ENCODE results near the gene PDZD2.
"Not testable (repeated sequence)": the region's sequence is repeated elsewhere in the genome, so short reads cannot be mapped to it uniquely, and the experiment has no call there.

The PDZD2 gene

GRCh38 chr5:31964007-31964360, 325.1 kb downstream of the PDZD2 start:
- no peak for DNase-seq

- DNase-seq = no peak
Observed at GRCh38 chr5:31965227-31965626, 326.3 kb downstream of the PDZD2 start.

- no peak for DNase-seq
Observed at GRCh38 chr5:31966936-31967335, 328.0 kb downstream of the PDZD2 start.

DNA sequence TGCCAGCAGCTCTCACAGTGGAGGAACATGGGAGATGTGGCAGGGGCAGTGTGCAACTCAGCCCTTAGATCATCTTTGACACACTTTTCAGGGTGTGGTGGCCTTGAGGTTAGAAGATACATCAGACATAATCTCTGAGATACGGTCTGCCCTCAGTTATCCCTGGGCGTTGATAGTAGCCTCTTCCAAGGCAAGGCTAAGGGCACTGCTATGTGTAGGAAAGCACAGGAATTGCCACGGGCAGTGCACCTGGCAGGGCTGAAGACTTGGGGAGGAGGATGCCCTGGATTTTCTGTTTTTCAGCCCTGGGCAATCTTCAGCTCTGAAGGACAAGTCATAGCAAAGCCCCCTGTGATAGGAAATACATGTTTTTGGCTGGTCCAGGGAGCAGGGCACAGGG, 328.5 kb downstream of the PDZD2 start:
- no peak for DNase-seq

GRCh38 chr5:31972558-31972957, 333.6 kb downstream of the PDZD2 start:
- no peak for DNase-seq

- DNase-seq = not testable (repeated sequence)
Observed at GRCh38 chr5:31975189-31975612, 336.3 kb downstream of the PDZD2 start.

GRCh38 chr5:31976169-31976568, 337.2 kb downstream of the PDZD2 start:
- no peak for DNase-seq

DNA sequence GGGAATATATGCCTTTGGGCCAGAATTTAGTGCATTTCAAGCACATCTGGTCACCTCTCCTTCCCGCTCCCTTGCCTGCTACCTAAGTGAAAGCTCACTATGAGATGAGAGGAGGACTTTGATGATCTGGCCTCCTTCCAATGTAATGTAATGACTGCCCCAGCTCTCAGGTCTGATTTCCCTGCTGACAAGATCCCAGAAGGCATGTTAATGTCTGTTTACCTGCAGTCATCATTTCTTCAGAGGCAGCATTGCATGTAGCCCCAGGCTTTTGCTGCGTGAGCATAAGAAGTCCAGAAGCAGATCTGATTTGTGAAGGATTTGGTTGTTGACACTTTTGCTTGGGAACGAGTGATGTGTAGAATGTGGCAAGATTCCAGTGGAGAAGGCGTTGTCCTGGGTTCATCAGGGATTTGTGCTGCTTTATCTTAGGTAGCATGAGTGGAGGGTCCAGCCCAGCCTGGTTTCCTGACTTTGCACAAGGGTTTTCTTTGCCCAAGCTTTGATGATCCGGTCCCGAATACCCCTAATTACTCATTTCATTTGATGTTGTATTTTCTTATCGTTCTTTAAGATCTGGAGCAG, 342.5 kb downstream of the PDZD2 start:
- DNase-seq = no peak

GRCh38 chr5:31982027-31982426, 343.1 kb downstream of the PDZD2 start:
- DNase-seq = no peak

DNA sequence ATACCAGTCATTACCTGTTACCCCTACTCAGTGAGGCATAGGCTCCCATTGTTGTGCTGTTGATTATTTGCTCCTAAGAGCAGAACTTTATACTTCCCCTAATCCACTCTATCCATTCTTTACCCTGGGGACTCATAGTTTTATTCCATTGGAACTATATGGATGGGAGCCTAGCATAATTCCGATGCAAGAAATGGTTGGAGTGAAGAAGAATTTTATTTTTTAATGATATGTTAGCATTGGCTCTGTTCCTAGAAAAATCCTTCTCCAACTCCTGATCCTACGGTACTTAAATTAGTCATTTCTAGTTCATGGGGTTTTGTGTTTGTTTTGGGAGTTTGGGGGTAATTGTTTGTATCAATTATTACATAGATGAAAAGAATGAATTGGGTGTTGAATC, 343.7 kb downstream of the PDZD2 start:
- DNase-seq = no peak

- DNase-seq = no peak
Observed at GRCh38 chr5:31983851-31984250, 344.9 kb downstream of the PDZD2 start.

GRCh38 chr5:31984691-31985090, 345.8 kb downstream of the PDZD2 start:
- no peak for DNase-seq

DNA sequence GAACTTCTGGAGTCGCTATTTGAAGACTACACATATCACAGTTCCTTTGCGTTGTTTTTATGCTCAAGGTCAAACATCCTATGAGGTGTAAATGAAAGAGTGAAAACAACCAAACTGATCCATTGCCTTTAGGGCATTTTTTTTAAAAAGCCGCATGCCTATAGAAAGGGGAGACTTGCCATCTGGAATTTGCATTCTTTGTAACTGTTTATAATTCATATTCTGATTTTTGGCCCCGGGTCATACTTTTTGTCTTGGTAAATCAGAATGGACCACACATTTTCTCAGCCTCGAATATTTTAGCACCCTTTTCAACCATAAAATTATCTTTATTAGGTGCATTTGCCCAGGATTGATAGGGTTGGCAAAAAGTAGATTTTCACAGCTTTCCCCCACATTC, 347.2 kb downstream of the PDZD2 start:
- no peak for DNase-seq

DNA sequence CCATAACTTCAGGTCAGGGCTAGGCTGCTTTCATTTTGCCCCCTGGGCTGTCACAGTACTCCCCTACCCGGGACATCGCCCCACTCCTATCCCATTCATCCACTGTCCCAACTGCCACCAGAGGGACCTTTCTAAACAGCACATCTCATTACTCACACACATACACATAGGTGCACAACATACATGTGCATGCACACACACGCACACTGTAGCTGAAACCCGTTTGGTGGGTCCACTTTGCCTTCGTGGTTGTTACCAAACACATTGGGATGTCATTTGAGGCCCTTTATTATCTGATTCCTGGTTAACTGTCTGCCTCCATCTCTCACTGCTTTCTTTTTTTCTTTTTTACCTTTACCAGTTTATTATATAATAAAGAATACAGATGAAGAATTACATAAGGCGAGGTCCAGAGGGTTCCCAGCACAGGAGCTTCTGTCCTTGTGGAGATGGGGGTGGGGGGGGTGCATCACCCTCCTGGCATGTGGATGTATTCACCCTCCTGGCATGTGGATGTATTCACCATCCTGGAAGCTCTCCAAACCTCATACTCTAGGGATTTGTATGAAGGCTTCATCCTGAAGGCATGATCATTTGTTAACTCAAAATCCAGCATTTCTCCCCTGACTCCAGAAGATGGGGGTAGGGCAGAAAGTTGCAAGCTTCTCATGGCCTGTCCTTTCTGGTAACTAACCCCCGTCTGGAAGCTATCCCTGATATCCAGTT, 349.2 kb downstream of the PDZD2 start:
- DNase-seq = no peak

DNA sequence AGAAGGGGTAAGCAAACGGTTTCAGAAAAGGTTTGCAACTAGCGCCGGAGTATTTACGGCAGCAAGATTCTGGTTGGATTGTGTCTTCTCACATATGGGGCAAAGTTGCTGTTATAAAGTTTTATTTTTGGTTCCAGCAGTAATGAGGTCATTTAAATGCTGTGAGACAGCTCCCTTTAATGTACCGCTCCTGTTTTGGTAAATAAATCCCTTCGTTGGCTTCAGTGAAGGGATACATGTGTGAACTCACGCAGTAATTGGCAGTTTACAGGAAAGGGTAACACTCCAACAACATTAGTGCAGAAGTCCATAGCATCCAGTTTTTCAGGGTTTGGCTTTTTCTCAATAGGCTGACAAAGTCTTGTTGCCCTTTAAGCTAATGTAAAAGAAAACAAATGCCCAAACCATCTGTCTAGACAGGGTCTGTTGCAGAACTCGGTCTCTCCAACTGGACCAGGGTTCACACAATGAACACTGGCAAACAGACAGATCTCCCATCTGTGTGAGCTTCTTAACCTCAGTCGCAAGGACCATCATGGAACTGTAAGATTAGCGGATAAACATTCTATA, 351.2 kb downstream of the PDZD2 start:
- no peak for DNase-seq

- DNase-seq = no peak
Observed at GRCh38 chr5:31990701-31991110, 351.8 kb downstream of the PDZD2 start.

GRCh38 chr5:31992377-31992776, 353.4 kb downstream of the PDZD2 start:
- no peak for DNase-seq

DNA sequence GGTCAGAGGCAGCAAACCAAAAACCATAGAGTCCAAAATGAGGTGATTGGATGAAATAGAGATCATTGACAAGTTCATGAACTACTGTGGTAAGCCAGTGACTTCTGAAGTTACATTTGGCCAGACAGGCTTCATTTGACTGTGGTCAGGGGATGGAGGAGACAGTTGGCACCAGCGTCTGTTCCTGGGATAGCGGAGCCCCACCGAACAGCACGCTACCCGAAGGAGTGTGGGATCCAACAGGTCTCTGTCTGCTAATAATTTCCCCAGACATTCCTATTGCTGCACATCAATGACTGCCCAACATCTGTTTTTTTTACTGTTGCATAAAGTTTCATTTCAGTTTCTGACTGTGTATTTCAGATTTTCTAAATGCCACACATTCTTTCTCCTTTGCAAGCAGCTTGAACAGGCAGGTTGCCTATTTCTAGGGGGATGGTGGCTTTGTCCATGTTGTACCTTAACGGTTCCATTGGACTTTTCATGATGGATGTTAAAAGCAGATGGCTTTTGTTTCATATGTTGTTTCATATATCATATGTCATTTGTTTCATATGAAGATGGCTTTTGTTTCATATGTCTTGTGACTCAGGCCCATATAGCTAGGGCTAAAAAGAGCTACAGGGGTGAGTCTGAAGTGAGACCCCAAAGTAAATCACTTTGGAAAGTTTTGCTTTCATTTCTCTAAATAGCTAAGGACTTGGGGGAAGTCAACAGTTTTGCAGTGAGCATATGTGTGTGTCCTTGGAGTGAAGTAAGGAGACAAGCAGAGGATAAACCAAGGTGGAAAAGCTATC, 354.4 kb downstream of the PDZD2 start:
- DNase-seq = no peak

GRCh38 chr5:31995006-31995405, 356.1 kb downstream of the PDZD2 start:
- DNase-seq = no peak

- DNase-seq = no peak
Observed at GRCh38 chr5:31995714-31996113, 356.8 kb downstream of the PDZD2 start.

DNA sequence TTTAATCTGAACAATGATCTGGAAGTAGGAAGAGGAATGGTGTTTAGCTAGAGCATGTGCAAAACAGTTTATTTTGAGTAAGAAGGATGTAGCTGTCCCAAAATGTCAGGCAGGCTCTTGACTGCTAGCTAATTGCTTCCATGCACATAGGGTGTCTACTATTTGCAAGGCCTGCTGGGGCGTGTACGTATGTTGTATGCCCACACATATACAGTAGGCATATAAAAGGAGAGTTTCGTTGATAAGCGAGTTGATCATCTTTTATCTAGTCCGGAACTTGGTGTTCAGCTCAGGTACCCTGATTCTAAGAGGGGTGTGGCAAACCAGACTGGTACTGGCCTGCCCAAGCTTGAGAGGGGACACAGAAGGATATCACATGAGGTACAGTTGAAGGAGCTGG, 358.0 kb downstream of the PDZD2 start:
- no peak for DNase-seq

DNA sequence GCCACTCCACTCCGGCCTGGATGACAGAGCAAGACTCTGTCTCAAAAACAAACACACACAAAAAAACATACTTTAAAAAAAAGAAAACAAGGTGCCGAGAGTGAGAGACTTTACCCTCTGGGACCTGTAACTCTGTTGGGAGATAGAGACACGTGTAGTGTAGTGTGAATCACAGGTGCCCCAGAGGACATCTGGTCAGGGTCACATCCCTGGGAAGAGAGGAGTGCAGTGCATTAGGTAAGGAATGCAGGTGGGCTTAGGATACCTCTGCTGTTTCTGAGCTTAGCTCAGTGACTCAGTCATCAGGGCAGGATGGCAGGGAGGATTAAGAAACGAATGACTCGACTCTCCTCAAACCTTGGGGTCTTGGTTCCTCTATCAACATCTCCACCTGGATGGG, 360.5 kb downstream of the PDZD2 start:
- DNase-seq = no peak

- DNase-seq = no peak
Observed at GRCh38 chr5:32000731-32001130, 361.8 kb downstream of the PDZD2 start.

All from hypothalamus (tissue), 51 donors.